Psoas muscle (tissue), 8 donors: Measurements from ENCODE around the gene CERS6. TPM values are rescaled to one million over a fixed set of nuclear protein-coding genes. Genes with fewer than 3 reads are reported as not detected.

Experiments used
- ATAC-seq, 4 donors: fragments of 200-7000 bp; cut with Tn5 transposase; one replicate each; pipeline ENCODE4 v1.9.1; 2020; ENCODE audit warnings: moderate library complexity in 3 of 4, mild to moderate bottlenecking in 2 of 4
- DNase-seq, 2 donors: peaks; one replicate each; pipeline ENCODE4 v3.0.0-alpha.2; 2020
- H3K27ac ChIP-seq: fragments of 200-600 bp; one replicate; pipeline ENCODE4 v1.8.0; 2022
- H3K27me3 ChIP-seq, 3 donors: fragments of 200-600 bp in 1 of 3; one replicate each; pipeline versions ENCODE4 v1.6.1 to v1.8.0; 2013 to 2022; ENCODE audit warnings: low read length in 2 of 3, mild to moderate bottlenecking in 2 of 3, moderate library complexity in 1 of 3; ENCODE audit not compliant: insufficient read depth in 3 of 3
- H3K36me3 ChIP-seq, 2 donors: fragments of 200-600 bp in 1 of 2; one replicate each; pipeline versions ENCODE4 v1.6.1 to v1.8.0; 2013 to 2022; ENCODE audit warnings: low read depth in 1 of 2, mild to moderate bottlenecking in 1 of 2, moderate library complexity in 1 of 2; ENCODE audit not compliant: insufficient read depth in 1 of 2
- H3K4me1 ChIP-seq: fragments of 200-600 bp; one replicate; pipeline ENCODE4 v1.8.0; 2022
- H3K4me3 ChIP-seq: fragments of 200-600 bp; one replicate; pipeline ENCODE4 v1.8.0; 2022; ENCODE audit warnings: mild to moderate bottlenecking
- H3K9me3 ChIP-seq: fragments of 200-600 bp; one replicate; pipeline ENCODE4 v1.8.0; 2022
- WGBS, 3 donors: extraction: QIAGEN DNeasy Blood & Tissue Kit; methylation state at CpG; one replicate each; pipeline versions ENCODE4 v1.1.6 to v1.1.7; 2013; 5-methylcytosine and 5-hydroxymethylcytosine counted together
- intact Hi-C, 2 donors: fragments of 100-400 bp; cut with DNase I; formaldehyde crosslinking; loops; one replicate each; pipeline versions ENCODE4 v1.11.0 to v1.14.2; 2022
- polyA plus RNA-seq, 3 donors: library from polyadenylated mRNA; stranded (reverse); fragments of 200-250 nt; gene quantifications; one replicate each; pipeline ENCODE4 v1.2.3, GENCODE V29; 2013
- total RNA-seq, 4 donors: library from RNA; stranded (reverse); fragmentation: NEBNext Ultra II Directional in 2 of 4; extraction: Animal tissue kit (Norgen Biotek cat#: 25700) in 2 of 4; gene quantifications; one replicate each; pipeline versions ENCODE4 v1.2.1 to v1.2.4, GENCODE V29; 2021 to 2023
- TF ChIP-seq, protein P1 (sequence below): fragments of 200-600 bp; IDR thresholded peaks from one replicate; pipeline ENCODE4 v1.8.0; 2022; ENCODE audit warnings: antibody characterized with exemption
- donor health status: healthy with polysubstance abuse.
- donor health status: DM: no; HTN: no; CAD: no; lungs with moderate emphysema.
- donor health status: Bipolar disorder and iron deficiency.
- donor health status: healthy.
- donor health status: DM: yes; HTN: yes; CAD: no.
- donor health status: DM: no; HTN: no; CAD: no.
- donor health status: DM: no; HTN: no; CAD: no.
- donor health status: DM: yes; HTN: yes; CAD: no.

Gene CERS6
- total and polyA plus RNA-seq, 7 donors = 4.8 to 18.1 (median 11.2) TPM

DNA sequence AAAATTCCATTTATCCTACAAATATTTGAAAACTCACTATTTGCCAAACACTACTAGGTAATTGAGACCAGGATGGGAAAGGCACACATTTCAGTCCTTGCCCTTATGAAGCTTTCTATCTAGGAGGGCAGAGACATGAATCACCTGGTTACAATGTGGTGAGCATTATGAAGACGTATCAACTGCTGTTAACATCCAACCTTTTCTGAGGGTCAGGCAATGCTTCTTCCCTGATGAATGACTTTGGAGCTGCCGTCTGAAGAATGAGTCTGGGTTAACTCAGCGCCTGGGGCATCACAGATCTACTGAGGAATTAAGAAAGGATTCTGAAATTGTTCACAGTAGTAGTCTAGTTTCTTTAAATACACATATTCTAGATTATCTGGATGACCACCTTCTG lies 284.3 kb downstream of the CERS6 start:
- Histone ChIP-seq H3K9me3 (no peaks in the 10 kb centered on the region), H3K27ac (no peak overlapping the region), H3K27me3 (no peaks in the 10 kb centered on the region), H3K4me3 (no peak overlapping the region), H3K36me3 (no peaks in the 10 kb centered on the region), H3K4me1 (no peaks in the 10 kb centered on the region)
- 89 to 98% (median 90%) methylated on average over 3 of the region's 3 CpGs for WGBS, 3 donors
- intact Hi-C loops = no loop called here
- ATAC-seq (peak in 2 of 4 donors; percentile 44 to 55), DNase-seq (no peak)
- TF ChIP-seq, protein P1, sequence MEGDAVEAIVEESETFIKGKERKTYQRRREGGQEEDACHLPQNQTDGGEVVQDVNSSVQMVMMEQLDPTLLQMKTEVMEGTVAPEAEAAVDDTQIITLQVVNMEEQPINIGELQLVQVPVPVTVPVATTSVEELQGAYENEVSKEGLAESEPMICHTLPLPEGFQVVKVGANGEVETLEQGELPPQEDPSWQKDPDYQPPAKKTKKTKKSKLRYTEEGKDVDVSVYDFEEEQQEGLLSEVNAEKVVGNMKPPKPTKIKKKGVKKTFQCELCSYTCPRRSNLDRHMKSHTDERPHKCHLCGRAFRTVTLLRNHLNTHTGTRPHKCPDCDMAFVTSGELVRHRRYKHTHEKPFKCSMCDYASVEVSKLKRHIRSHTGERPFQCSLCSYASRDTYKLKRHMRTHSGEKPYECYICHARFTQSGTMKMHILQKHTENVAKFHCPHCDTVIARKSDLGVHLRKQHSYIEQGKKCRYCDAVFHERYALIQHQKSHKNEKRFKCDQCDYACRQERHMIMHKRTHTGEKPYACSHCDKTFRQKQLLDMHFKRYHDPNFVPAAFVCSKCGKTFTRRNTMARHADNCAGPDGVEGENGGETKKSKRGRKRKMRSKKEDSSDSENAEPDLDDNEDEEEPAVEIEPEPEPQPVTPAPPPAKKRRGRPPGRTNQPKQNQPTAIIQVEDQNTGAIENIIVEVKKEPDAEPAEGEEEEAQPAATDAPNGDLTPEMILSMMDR = no peak

- Histone ChIP-seq H3K4me1 (no peaks in the 10 kb centered on the region), H3K27me3 (no peaks in the 10 kb centered on the region), H3K36me3 (no peaks in the 10 kb centered on the region), H3K4me3 (no peak overlapping the region), H3K27ac (no peak overlapping the region), H3K9me3 (no peaks in the 10 kb centered on the region)
- TF ChIP-seq, protein P1 = no peak
- ATAC-seq = no peak
- intact Hi-C loops = no loop called here
- no peak for DNase-seq
- 64 to 81% (median 78%) methylated on average over 3 of the region's 3 CpGs for WGBS, 3 donors
These were observed 284.7 kb downstream of the CERS6 start for GRCh38 chr2:168740788-168741187.

DNA sequence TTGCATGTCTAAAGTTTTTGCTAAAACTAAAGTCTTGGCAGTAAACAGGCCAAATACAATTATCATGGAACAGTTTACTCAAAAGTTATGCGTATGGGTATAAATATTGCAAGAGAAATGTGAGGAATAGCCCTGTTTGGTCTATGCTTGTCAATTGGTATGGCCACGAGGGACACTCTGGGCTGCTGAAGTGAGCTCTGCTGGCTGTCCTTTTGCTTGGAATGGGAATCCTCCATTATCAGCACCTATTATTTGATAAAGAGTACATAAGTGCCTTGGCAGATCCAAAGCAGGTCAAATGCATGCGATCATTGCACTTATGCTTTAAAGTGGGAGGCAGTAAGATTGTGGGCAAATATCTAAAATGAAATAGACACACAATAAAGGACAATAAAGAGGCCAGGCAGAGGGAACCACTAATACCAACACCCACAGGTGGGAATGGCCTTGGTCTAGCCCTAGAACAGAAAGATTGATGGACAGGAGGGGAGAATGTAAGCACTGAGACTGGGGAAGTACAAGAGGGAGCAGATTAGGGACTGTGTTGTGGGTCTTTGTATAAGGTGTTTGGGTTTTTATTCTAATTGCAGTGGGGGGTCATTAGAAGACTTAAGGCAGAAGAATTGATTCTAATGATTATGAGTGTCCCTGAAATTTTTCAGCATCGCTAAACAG lies 286.3 kb downstream of the CERS6 start:
- H3K36me3 ChIP-seq = no peaks in the 10 kb centered on the region
- H3K4me3 ChIP-seq = no peak overlapping the region
- TF ChIP-seq, protein P1 = no peak
- no peak for DNase-seq
- no peaks in the 10 kb centered on the region for H3K4me1 ChIP-seq
- 87 to 88% (median 88%) methylated on average over 4 of the region's 4 CpGs for WGBS, 3 donors
- no peak for ATAC-seq
- no peak overlapping the region for H3K27ac ChIP-seq
- intact Hi-C loops = no loop called here
- no peaks in the 10 kb centered on the region for H3K9me3 ChIP-seq
- no peaks in the 10 kb centered on the region for H3K27me3 ChIP-seq

- TF ChIP-seq, protein P1 = no peak
These were observed 288.8 kb downstream of the CERS6 start for GRCh38 chr2:168744844-168745243.

DNA sequence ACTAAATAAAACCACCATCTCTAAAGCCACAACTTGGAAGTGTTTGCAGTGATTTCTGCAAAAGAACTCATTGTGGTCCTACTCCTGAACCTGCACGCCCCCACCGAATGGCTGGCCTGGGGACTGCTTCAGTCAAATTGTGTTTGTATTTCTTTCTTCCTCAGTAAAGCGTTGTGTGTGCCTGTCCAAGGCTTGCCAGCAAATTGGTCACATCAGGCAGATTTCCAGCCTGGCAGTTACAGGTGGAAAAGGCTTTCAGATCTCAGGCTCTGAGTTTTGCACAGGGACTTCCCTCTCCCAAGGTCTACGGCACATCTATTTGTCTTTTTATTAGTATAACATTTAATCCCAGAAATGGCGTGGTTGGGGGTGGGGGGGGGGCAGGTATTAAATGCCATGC lies 292.4 kb downstream of the CERS6 start:
- Histone ChIP-seq H3K27ac (no peak overlapping the region), H3K4me3 (no peak overlapping the region), H3K4me1 (peaks cover 6% of the 10 kb centered on the region), H3K9me3 (no peaks in the 10 kb centered on the region), H3K27me3 (no peaks in the 10 kb centered on the region), H3K36me3 (no peaks in the 10 kb centered on the region)
- TF ChIP-seq, protein P1 = no peak
- intact Hi-C loops = no loop called here
- 49 to 56% (median 55%) methylated on average over 5 of the region's 5 CpGs for WGBS, 3 donors
- DNase-seq (no peak), ATAC-seq (no peak)

More at GRCh38 chr2:168744844-168745243, 288.8 kb downstream of the CERS6 start:
- DNase-seq (no peak), ATAC-seq (no peak)
- no peaks in the 10 kb centered on the region for H3K4me1 ChIP-seq
- no peak overlapping the region for H3K4me3 ChIP-seq
- no peaks in the 10 kb centered on the region for H3K36me3 ChIP-seq
- H3K27ac ChIP-seq = no peak overlapping the region
- 87 to 92% (median 88%) methylated on average over 2 of the region's 2 CpGs for WGBS, 3 donors
- no peaks in the 10 kb centered on the region for H3K9me3 ChIP-seq
- intact Hi-C loops = no loop called here
- no peaks in the 10 kb centered on the region for H3K27me3 ChIP-seq
